Mucosa of stomach (tissue), 1 donor: ENCODE data around the gene BSDC1.

Source experiments
- H3K27me3 ChIP-seq: one replicate; pipeline ENCODE4 v1.7.0; 2013; ENCODE audit warnings: mild to moderate bottlenecking, low read length; ENCODE audit not compliant: control insufficient read depth, insufficient read depth
- H3K36me3 ChIP-seq: one replicate; pipeline ENCODE4 v1.7.0; 2013; ENCODE audit warnings: low read length; ENCODE audit not compliant: control insufficient read depth, insufficient read depth
- H3K4me1 ChIP-seq: one replicate; pipeline ENCODE4 v1.7.0; 2013; ENCODE audit warnings: mild to moderate bottlenecking, low read length; ENCODE audit not compliant: control insufficient read depth, insufficient read depth
- H3K4me3 ChIP-seq: one replicate; pipeline ENCODE4 v1.7.0; 2013; ENCODE audit warnings: low read length
- H3K9ac ChIP-seq: one replicate; pipeline ENCODE4 v1.7.0; 2013; ENCODE audit warnings: mild to moderate bottlenecking, low read length, moderate library complexity
- H3K9me3 ChIP-seq: one replicate; pipeline ENCODE4 v1.7.0; 2013; ENCODE audit warnings: mild to moderate bottlenecking, low read length, moderate library complexity; ENCODE audit not compliant: control insufficient read depth
- donor health status: Pancreatic carcinoma.

Gene BSDC1

GRCh38 chr1:32337855-32338636 lies 56.2 kb downstream of the BSDC1 start:
- H3K9me3 ChIP-seq = no peaks in the 10 kb centered on the region
- no peaks in the 10 kb centered on the region for H3K36me3 ChIP-seq
- H3K4me1 ChIP-seq = peaks cover 60% of the 10 kb centered on the region
- H3K4me3 ChIP-seq = no peak overlapping the region
- H3K9ac ChIP-seq = peak overlapping the region; percentile 52
- no peaks in the 10 kb centered on the region for H3K27me3 ChIP-seq

DNA sequence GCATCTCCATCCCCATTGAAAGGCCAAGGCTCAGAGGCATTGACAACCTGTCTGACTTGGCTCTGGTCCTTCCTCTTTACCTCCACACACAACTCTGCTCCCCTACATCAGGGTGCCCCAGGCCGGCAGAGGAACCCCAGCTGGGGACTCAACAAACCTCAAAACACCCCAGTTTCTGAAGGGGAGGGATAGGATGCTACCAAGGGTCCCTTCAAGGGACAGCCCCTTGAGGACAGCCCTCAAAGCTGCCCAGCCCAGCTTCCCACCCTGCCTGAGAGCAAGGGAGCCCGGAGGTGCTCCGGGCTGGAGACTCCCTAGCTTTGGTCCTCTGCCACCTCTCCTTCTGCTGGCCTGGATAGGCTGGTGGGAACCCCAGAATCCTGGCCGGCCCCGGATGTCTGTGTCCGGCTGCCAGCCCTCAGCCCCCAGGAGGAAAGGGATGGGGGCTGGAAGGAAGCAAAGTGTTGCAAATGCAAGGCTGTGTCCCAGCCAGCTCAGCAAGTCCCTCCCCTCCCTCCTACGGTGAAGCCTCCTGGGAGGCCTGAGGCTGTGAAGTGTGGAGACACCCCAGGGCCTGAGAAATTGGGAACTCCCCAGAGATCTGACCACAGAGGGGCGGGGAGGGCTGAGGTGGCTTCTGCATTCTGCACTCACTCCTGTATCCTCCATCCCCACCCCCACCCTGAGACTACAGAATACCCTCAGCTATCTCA lies 57.1 kb downstream of the BSDC1 start:
- H3K9me3 ChIP-seq = no peaks in the 10 kb centered on the region
- no peaks in the 10 kb centered on the region for H3K36me3 ChIP-seq
- H3K9ac ChIP-seq = no peak overlapping the region
- no peak overlapping the region for H3K4me3 ChIP-seq
- H3K27me3 ChIP-seq = no peaks in the 10 kb centered on the region
- H3K4me1 ChIP-seq = peaks cover 62% of the 10 kb centered on the region

GRCh38 chr1:32336591-32336932 lies 57.7 kb downstream of the BSDC1 start:
- Histone ChIP-seq H3K36me3 (no peaks in the 10 kb centered on the region), H3K9ac (no peak overlapping the region), H3K9me3 (no peaks in the 10 kb centered on the region), H3K4me3 (no peak overlapping the region), H3K27me3 (no peaks in the 10 kb centered on the region), H3K4me1 (peaks cover 61% of the 10 kb centered on the region)

- peak within 1 kb of the TSS; percentile 18 for H3K4me3 ChIP-seq
- peaks cover 60% of the 10 kb centered on the region for H3K4me1 ChIP-seq
- peak within 1 kb of the TSS; percentile 69 for H3K9ac ChIP-seq
- H3K9me3 ChIP-seq = no peaks in the 10 kb centered on the region
- H3K36me3 ChIP-seq = no peaks in the 10 kb centered on the region
- no peaks in the 10 kb centered on the region for H3K27me3 ChIP-seq
Measured at GRCh38 chr1:32335790-32336590, 58.3 kb downstream of the BSDC1 start, which contains the start of gene MARCKSL1. Gene MARCKSL1 (minus strand): TSS chr1:32336233. CDS start chr1:32336033, 200 bp downstream.

GRCh38 chr1:32335535-32335789 lies 58.8 kb downstream of the BSDC1 start:
- H3K4me1 ChIP-seq = peaks cover 60% of the 10 kb centered on the region
- no peaks in the 10 kb centered on the region for H3K9me3 ChIP-seq
- H3K36me3 ChIP-seq = no peaks in the 10 kb centered on the region
- H3K4me3 ChIP-seq = no peak overlapping the region
- H3K9ac ChIP-seq = peak overlapping the region; percentile 69
- no peaks in the 10 kb centered on the region for H3K27me3 ChIP-seq

- Histone ChIP-seq H3K9ac (peak overlapping the region; percentile 69), H3K36me3 (no peaks in the 10 kb centered on the region), H3K4me1 (peaks cover 60% of the 10 kb centered on the region), H3K4me3 (peak overlapping the region; percentile 18), H3K27me3 (no peaks in the 10 kb centered on the region), H3K9me3 (no peaks in the 10 kb centered on the region)
Measured at GRCh38 chr1:32334864-32335534, 59.2 kb downstream of the BSDC1 start.

- Histone ChIP-seq H3K4me1 (peaks cover 60% of the 10 kb centered on the region), H3K9me3 (no peaks in the 10 kb centered on the region), H3K9ac (peak overlapping the region; percentile 69), H3K4me3 (peak overlapping the region; percentile 18), H3K36me3 (peaks cover 3% of the 10 kb centered on the region), H3K27me3 (no peaks in the 10 kb centered on the region)
Measured at GRCh38 chr1:32334274-32334861, 59.9 kb downstream of the BSDC1 start.

DNA sequence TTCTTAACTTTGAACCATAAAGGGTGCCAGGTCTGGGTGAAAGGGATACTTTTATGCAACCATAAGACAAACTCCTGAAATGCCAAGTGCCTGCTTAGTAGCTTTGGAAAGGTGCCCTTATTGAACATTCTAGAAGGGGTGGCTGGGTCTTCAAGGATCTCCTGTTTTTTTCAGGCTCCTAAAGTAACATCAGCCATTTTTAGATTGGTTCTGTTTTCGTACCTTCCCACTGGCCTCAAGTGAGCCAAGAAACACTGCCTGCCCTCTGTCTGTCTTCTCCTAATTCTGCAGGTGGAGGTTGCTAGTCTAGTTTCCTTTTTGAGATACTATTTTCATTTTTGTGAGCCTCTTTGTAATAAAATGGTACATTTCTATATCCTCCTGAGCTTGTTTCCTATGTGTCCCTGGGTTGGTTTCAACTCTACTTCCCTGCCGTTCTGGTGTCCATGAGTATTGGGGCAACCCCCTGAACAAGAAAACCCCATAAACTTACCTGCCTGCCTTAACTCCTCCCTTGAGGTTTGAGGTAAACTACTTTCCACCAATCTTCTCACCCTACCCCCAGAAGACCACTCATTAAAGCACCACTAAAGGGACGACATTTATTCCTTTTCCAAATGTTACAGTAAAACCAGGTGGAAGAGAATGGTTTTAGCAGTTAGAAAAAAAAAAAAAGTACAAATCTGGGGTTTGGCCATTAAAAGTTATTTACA lies 60.8 kb downstream of the BSDC1 start:
- Histone ChIP-seq H3K36me3 (peaks cover 12% of the 10 kb centered on the region), H3K9ac (peak overlapping the region; percentile 69), H3K4me3 (peak overlapping the region; percentile 18), H3K4me1 (peaks cover 50% of the 10 kb centered on the region), H3K27me3 (no peaks in the 10 kb centered on the region), H3K9me3 (no peaks in the 10 kb centered on the region)

DNA sequence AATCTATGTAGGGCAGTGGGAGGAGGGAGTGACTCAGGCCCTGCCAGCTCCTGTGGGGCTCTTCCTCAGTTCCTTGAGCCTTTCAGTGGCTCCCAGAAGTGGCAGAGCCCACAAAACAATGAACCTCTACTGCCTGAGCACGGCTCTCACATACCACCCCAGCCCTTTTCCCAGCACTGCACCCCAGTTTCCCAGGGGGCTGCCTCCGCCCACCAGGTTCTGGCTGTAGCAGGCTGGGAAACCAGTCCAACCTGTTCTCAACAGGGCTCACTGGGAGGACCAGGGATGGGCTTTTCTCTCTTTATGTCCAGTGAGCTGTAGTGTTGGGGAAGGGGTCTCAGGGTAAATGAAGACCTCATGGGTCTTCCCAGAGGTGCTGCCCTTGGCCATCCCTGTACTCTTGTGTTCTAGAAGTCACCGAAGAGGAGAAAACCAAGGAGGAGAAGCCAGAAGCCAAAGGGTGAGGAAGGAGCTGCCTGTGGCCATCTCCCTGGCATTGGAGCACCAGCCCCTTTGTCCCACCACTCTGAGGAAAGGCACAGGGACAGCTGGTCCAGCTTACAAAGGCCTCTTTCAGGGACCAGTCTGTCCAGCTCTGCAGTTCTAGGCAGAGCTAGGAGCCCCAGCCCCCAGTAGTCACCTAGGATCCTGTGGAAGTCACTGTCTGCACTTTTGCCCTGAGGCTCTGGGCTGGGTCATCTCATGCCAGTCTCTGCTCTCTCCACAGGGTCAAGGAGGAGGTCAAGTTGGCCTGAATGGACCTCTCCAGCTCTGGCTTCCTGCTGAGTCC lies 61.8 kb downstream of the BSDC1 start:
- no peaks in the 10 kb centered on the region for H3K9me3 ChIP-seq
- H3K4me1 ChIP-seq = peaks cover 41% of the 10 kb centered on the region
- no peaks in the 10 kb centered on the region for H3K27me3 ChIP-seq
- H3K36me3 ChIP-seq = peaks cover 12% of the 10 kb centered on the region
- no peak overlapping the region for H3K4me3 ChIP-seq
- peak overlapping the region; percentile 3 for H3K9ac ChIP-seq

DNA sequence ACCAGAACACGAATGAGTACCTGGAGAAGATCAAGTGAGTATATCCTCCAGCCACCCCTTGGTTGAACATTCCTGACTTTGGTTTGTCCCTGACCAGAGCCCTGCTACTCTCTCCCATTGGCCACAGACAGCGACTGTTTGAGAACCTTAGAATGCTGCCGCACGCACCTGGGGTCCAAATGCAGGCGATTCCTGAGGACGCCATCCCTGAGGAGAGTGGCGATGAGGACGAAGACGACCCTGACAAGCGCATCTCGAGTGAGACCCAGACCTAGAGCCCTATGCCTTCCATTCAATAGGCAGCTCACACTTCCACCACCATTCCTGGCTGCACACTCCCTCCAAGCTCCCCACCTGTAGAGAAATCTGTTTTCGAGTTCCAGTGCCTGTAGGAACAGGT lies 62.7 kb downstream of the BSDC1 start:
- Histone ChIP-seq H3K9ac (no peak overlapping the region), H3K9me3 (no peaks in the 10 kb centered on the region), H3K27me3 (no peaks in the 10 kb centered on the region), H3K4me3 (no peak overlapping the region), H3K36me3 (peaks cover 17% of the 10 kb centered on the region), H3K4me1 (peaks cover 31% of the 10 kb centered on the region)
